GM23248 (cell line): ENCODE measurements around the gene COX6A1. TPM values are rescaled to one million over a fixed set of nuclear protein-coding genes. Genes with fewer than 3 reads are reported as not detected.

Experiments
- DNase-seq: peaks from one replicate; pipeline ENCODE4 v3.0.0-alpha.2; 2015
- H2AFZ ChIP-seq: fragments of 200-600 bp; sonication (generic); 2 replicates; pipeline ENCODE4 v1.6.1; 2016; ENCODE audit warnings: antibody characterized with exemption
- H3F3A ChIP-seq: fragments of 200-600 bp; sonication (generic); 2 replicates; pipeline ENCODE4 v1.6.1; 2016; ENCODE audit warnings: mild to moderate bottlenecking, antibody characterized with exemption, mixed run types; ENCODE audit not compliant: insufficient read depth
- H3K27ac ChIP-seq: fragments of 200-600 bp; sonication (generic); 2 replicates; pipeline ENCODE4 v1.5.1; 2016; ENCODE audit warnings: mild to moderate bottlenecking
- H3K27me3 ChIP-seq: fragments of 200-600 bp; sonication (generic); replicated peaks from 2 replicates; pipeline ENCODE4 v1.6.1; 2016; ENCODE audit warnings: mild to moderate bottlenecking; ENCODE audit not compliant: insufficient read depth
- H3K36me3 ChIP-seq: fragments of 200-600 bp; sonication (generic); 2 replicates; pipeline ENCODE4 v1.6.1; 2016; ENCODE audit warnings: low read depth, mild to moderate bottlenecking
- H3K4me1 ChIP-seq: fragments of 200-600 bp; sonication (generic); 2 replicates; pipeline ENCODE4 v1.6.1; 2016; ENCODE audit warnings: mild to moderate bottlenecking; ENCODE audit not compliant: insufficient read depth
- H3K4me2 ChIP-seq: fragments of 200-600 bp; sonication (generic); one replicate; pipeline ENCODE4 v1.6.1; 2016; ENCODE audit warnings: mild to moderate bottlenecking; ENCODE audit not compliant: unreplicated experiment
- H3K4me3 ChIP-seq: fragments of 200-600 bp; sonication (generic); 2 replicates; pipeline ENCODE4 v1.5.1; 2016; ENCODE audit warnings: mild to moderate bottlenecking
- H3K79me2 ChIP-seq: fragments of 200-600 bp; sonication (generic); 2 replicates; pipeline ENCODE4 v1.6.1; 2016; ENCODE audit warnings: mild to moderate bottlenecking; ENCODE audit not compliant: insufficient read depth
- H3K9ac ChIP-seq: fragments of 200-600 bp; sonication (generic); 2 replicates; pipeline ENCODE4 v1.6.1; 2016; ENCODE audit warnings: mild to moderate bottlenecking
- H3K9me2 ChIP-seq: fragments of 200-600 bp; sonication (generic); 2 replicates; pipeline ENCODE4 v1.6.1; 2016; ENCODE audit warnings: mixed run types, mild to moderate bottlenecking, moderate library complexity; ENCODE audit not compliant: insufficient read depth
- H3K9me3 ChIP-seq: fragments of 200-600 bp; sonication (generic); one replicate; pipeline ENCODE4 v1.6.1; 2017; ENCODE audit warnings: low read depth
- H4K20me1 ChIP-seq: fragments of 200-600 bp; sonication (generic); 2 replicates; pipeline ENCODE4 v1.6.0; 2016; ENCODE audit not compliant: insufficient read depth
- EZH2 ChIP-seq: fragments of 200-600 bp; sonication (generic); IDR thresholded peaks from 2 replicates; pipeline ENCODE4 v1.6.1; 2018; ENCODE audit warnings: antibody characterized with exemption, mild to moderate bottlenecking; ENCODE audit not compliant: insufficient read depth, poor library complexity, severe bottlenecking
- EZH2phosphoT487 ChIP-seq: fragments of 200-600 bp; sonication (generic); IDR thresholded peaks from 2 replicates; pipeline ENCODE4 v1.6.1; 2018; ENCODE audit warnings: antibody characterized with exemption, moderate library complexity, mild to moderate bottlenecking, low read depth; ENCODE audit not compliant: insufficient read depth
- WGBS, 2 experiments: methylation state at CpG; one replicate each; pipeline ENCODE4 v1.1.6; 2015 to 2017; ENCODE audit warnings: low lambda C conversion rate in 2 of 2, low coverage in 1 of 2; ENCODE audit errors: missing lambda C conversion rate in 2 of 2; 5-methylcytosine and 5-hydroxymethylcytosine counted together
- in situ Hi-C: fragments of 300-500 bp; cut with MboI; formaldehyde crosslinking; loops from 2 replicates; pipeline ENCODE4 v1.15.0; 2020
- polyA plus RNA-seq: library from polyadenylated mRNA; unstranded; fragments of >200 nt; fragmentation: Nextera tagmentation; extraction: Ambion mirVana; gene quantifications from 2 replicates; pipeline ENCODE4 v1.2.1, GENCODE V29; 2016
- total RNA-seq: library from RNA; depleted of rRNA; stranded (reverse); fragments of >200 nt; shearing (Covaris generic); gene quantifications from 2 replicates; pipeline ENCODE4 v1.2.3, GENCODE V29; 2014

Gene COX6A1
- total and polyA plus RNA-seq, 2 experiments from 2014 or later, result 358 to 806 TPM

DNA sequence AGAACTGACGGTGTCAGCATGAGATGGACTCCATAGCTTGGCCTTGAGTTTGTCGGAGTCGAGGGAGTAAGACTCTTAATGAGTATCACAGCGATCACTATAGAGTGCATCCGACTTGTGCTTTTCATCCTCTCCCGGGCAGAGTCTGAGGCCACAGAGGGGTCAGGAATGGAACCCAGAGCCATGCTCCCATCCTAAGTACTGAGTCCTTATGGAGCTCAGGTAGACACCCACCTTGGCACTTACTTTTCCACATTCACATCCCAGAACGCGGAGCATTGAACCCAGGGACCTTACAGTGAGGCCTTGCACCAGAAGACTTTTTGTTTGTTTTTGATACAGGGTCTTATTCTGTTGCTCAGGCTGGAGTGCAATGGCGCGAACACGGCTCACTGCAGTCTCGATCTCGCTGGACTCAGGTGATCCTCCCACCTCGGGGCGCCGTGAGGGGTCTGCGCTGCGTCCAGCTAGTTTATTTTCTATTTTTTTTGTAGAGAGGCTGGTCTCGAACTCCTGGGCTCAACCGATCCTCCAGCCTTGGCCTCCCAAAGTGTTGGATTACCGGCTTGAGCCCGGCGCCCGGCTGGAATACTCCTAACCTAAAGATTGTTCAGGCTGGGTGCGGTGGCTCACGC lies 32.4 kb downstream of the COX6A1 start:
- Histone ChIP-seq H3K27ac (peak overlapping the region; percentile 57), H3F3A (peaks cover 51% of the 10 kb centered on the region), H3K9me2 (no peaks in the 10 kb centered on the region), H2AFZ (peak overlapping the region; percentile 97), H3K9ac (peak overlapping the region; percentile 89), H3K27me3 (no peaks in the 10 kb centered on the region), H3K9me3 (no peaks in the 10 kb centered on the region), H3K4me2 (peak overlapping the region; percentile 94), H3K79me2 (peaks cover 88% of the 10 kb centered on the region), H4K20me1 (peaks cover 6% of the 10 kb centered on the region; the same call in 1 of the 2 replicates), H3K4me3 (peak overlapping the region; percentile 92), H3K36me3 (peaks cover 12% of the 10 kb centered on the region), H3K4me1 (peaks cover 47% of the 10 kb centered on the region)
- in situ Hi-C loops, result no loop called here
- no peak for TF ChIP-seq EZH2phosphoT487
- no peak for TF ChIP-seq EZH2
- DNase-seq, result peak; percentile 56
- WGBS, 2 experiments, result 52 to 54% methylated on average over 25 to 26 of the region's 26 CpGs

DNA sequence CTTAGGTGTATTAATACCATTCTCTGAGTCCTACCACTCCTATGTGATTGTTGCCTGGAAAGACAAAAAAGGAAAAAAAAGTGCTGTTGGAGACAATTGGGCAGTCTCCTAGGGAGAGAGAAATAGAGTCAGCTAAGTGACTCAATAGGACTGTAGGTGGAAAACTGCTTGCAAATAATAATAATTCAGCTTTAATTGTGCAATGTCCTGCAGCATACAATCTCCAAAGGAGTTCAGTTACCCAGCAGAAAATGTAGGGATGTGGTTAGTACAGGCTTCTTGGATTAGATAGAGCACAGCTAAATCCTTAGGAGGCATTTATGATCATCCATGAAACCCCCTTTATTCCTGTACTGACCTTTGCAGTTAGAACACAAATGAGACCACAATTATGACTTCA lies 34.6 kb downstream of the COX6A1 start:
- H4K20me1 ChIP-seq, result no peaks in the 10 kb centered on the region
- H2AFZ ChIP-seq, result no peak overlapping the region
- in situ Hi-C loops, result no loop called here
- peak overlapping the region; percentile 23; the same call in 1 of the 2 replicates for H3K27ac ChIP-seq
- H3K79me2 ChIP-seq, result peaks cover 86% of the 10 kb centered on the region
- H3K9me2 ChIP-seq, result no peaks in the 10 kb centered on the region
- TF ChIP-seq EZH2 (no peak), EZH2phosphoT487 (no peak)
- H3K4me3 ChIP-seq, result no peak overlapping the region
- H3K27me3 ChIP-seq, result no peaks in the 10 kb centered on the region
- H3K4me1 ChIP-seq, result peaks cover 37% of the 10 kb centered on the region
- no peak overlapping the region for H3K9ac ChIP-seq
- peak; percentile 64 for DNase-seq
- peaks cover 43% of the 10 kb centered on the region for H3F3A ChIP-seq
- H3K4me2 ChIP-seq, result peak overlapping the region; percentile 20
- no peaks in the 10 kb centered on the region for H3K9me3 ChIP-seq
- no peaks in the 10 kb centered on the region for H3K36me3 ChIP-seq

DNA sequence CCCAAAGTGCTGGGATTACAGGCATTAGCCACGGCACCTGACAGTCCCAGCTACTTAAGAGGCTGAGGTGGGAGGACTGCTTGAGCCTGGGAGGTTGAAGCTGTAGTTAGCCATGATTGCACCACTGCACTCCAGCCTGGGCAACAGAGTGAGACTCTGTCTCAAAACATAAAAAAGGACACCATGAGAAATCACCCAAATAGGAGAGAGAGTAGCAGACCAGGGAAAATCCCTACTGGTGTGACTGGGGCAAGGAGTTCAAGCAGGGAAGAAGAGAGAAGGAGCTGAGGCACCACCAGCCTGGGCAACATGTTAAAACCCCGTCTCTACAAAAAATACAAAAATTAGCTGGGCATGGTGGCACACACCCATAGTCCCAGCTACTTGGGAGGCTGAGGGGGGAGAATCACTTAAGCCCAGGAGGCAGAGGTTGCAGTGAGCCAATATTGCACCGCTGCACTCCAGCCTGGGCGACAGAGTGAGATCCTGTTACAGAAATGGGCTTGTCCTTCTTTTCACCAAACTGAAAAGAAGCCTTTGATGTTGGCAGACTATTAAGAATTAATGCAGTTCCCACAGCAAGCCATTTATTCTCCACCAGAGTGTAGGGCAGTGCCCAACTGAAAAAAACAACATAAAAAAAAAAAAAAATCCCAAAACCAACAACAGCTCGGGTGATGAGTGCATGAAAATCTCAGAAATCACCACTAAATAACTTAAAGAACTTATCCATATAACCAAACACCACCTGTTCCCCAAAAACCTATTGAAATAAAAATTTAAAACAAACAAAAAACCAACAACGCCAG lies 36.1 kb downstream of the COX6A1 start:
- in situ Hi-C loops, result no loop called here
- no peak overlapping the region for H2AFZ ChIP-seq
- H4K20me1 ChIP-seq, result no peaks in the 10 kb centered on the region
- H3F3A ChIP-seq, result peaks cover 33% of the 10 kb centered on the region
- no peaks in the 10 kb centered on the region for H3K27me3 ChIP-seq
- peak; percentile 13 for DNase-seq
- H3K9ac ChIP-seq, result 0 out of 2 replicates have a peak overlapping the region, but pooled peaks have one; percentile 18
- TF ChIP-seq EZH2 (no peak), EZH2phosphoT487 (no peak)
- peak overlapping the region; percentile 47 for H3K27ac ChIP-seq
- no peaks in the 10 kb centered on the region for H3K9me3 ChIP-seq
- H3K4me3 ChIP-seq, result peak overlapping the region; percentile 32
- WGBS, 2 experiments, result 31 to 36% methylated on average over 6 of the region's 6 CpGs
- peak overlapping the region; percentile 72 for H3K4me2 ChIP-seq
- H3K4me1 ChIP-seq, result peaks cover 37% of the 10 kb centered on the region
- no peaks in the 10 kb centered on the region for H3K9me2 ChIP-seq
- H3K36me3 ChIP-seq, result no peaks in the 10 kb centered on the region
- H3K79me2 ChIP-seq, result peaks cover 71% of the 10 kb centered on the region

DNA sequence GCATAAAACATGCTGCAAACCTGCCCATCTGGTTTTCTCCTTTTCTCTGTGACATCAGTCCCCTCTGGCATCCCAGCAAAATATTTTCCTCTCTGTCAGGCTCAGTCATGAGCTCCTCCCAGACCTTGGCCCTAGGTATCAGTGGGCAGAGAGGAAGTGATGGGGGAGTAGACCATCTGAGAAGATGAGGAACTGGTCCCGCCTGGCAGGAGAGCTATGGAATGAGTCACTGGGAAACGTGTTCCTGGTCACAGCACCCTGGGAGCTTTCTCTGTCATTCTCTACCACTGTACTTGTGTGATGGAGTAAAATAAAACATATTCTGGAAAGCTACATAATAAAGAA lies 36.7 kb downstream of the COX6A1 start:
- Histone ChIP-seq H3K27ac (peak overlapping the region; percentile 47), H3K36me3 (no peaks in the 10 kb centered on the region), H3K9me3 (no peaks in the 10 kb centered on the region), H3K27me3 (no peaks in the 10 kb centered on the region), H4K20me1 (no peaks in the 10 kb centered on the region), H2AFZ (peak overlapping the region; percentile 27; the same call in 1 of the 2 replicates), H3K4me1 (peaks cover 37% of the 10 kb centered on the region), H3K79me2 (peaks cover 69% of the 10 kb centered on the region), H3F3A (peaks cover 33% of the 10 kb centered on the region), H3K9ac (peak overlapping the region; percentile 25; the same call in 1 of the 2 replicates), H3K9me2 (no peaks in the 10 kb centered on the region), H3K4me3 (peak overlapping the region; percentile 32), H3K4me2 (peak overlapping the region; percentile 72)
- DNase-seq, result peak; percentile 92
- WGBS, 2 experiments, result 0% methylated on average over 2 of the region's 2 CpGs
- TF ChIP-seq EZH2 (no peak), EZH2phosphoT487 (no peak)
- in situ Hi-C loops, result no loop called here
